ENCODE results near the gene AP5S1. TPM values are rescaled to one million over a fixed set of nuclear protein-coding genes. Genes with fewer than 3 reads are reported as not detected.

The AP5S1 gene
- total RNA-seq, 1 experiment from 2014 or later, result 25.5 TPM

DNA sequence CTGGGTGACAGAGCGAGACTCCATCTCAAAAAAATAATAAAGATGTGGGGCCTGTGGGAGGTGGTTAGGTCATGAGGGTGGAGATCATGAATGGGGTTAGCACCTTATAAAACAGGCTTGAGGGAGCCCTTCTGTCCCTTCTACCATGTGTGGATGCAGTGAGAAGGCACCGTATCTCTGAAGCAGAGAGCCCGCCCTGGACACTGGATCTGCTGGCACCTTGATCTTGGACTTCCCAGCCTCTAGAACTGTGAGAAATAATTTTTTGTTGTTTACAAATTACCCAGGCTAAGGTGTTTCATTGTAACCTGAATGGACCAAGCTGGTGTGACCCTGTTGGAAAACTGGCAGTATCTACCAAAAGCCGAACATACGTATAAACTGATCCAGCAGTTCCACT lies 53.2 kb downstream of the AP5S1 start:
- no peak for DNase-seq (ENCODE audit: low read depth)

DNA sequence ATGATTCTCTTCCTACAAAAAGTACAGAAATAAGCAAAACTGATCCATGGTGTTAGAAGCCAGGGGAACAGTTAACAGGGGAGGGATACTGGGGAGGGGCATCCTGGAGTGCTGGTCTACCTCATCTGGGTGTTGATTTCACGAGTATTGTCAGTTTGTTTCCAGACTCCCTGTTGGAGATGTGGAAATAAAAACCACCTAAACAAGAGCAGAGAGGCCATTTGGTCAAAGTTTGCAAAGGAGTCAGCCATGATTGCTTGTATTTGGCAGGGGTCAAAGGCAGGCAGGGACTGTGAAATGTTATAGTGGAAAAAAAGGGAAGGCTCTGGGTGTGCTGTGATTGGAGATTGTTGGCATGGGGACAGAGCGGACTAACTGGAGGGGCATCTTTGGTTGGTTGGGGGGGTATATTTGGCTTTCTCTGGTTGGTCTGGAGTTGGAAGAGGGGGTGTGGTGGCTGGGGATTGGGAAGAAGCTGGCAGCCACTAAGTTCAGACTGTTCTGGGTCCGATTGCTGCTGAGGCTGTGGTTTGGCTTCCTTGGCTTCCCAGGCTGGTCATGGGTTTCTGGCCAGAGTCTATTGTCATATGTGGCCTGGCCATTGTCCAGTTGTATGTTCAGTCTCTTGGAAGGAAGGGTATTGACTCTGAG lies 54.0 kb downstream of the AP5S1 start:
- no peak for DNase-seq (ENCODE audit: low read depth)

DNA sequence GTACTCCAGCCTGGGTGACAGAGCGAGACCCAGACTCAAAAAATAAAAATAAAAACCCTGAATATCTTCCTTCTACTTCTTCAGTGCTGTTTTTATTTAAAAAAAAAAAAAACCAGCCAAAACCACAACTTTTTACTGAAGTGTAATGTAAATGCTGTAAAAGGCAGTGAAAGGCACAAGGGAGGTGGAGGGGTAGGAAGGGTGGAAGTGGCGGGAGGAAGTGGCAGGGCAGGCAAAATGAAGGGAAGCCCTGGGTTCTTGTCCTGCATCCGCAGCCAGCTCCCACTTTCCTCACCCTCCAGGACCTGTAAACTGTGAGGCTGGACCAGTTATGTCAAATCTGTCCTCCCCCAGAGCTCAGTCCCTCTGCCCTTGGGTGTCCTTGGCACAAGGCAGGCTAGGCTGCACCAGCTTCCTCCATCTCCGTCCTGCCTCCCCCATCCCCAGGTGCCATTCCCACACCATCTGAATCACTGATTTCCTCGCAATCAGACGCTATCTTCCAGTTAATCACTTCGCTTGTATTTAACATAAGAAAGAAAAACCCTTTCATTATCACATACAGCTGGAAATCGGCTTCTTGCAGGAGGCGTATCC lies 55.1 kb downstream of the AP5S1 start:
- no peak for DNase-seq (ENCODE audit: low read depth)

- no peak for DNase-seq (ENCODE audit: low read depth)
Measured at GRCh38 chr20:3876000-3876399, 55.7 kb downstream of the AP5S1 start.

DNA sequence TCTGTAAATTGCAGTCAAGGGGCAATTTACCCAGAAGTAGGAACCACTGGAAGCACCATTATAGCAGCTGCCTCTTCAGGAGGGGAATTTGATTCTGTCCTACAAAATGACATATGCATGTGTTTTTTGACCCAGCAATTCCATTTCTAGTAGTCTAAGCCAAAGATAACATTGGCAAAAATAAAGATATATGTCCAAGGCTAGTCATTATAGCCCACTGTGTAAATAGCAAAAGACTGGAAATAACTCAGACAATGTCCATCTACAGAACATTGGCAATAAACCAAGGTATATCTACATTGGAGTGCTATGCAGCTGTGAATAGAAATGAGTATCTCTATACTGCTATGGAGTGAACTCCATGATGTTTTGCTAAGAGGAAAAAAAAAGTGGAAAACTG lies 56.3 kb downstream of the AP5S1 start:
- DNase-seq (ENCODE audit: low read depth), result no peak

Other genes with a start within 250 kb of the AP5S1 start
- not detected in 2 replicates for gene GFRA4, start 157.1 kb upstream of the AP5S1 start, total RNA-seq (2014; rRNA removed)
- 0.11 and 0.13 TPM in 2 replicates for gene ADAM33, start 138.5 kb upstream of the AP5S1 start, total RNA-seq (2014; rRNA removed)
- not detected in 2 replicates for gene SIGLEC1, start 107.9 kb upstream of the AP5S1 start, total RNA-seq (2014; rRNA removed)
- not detected in 2 replicates for gene HSPA12B, start 87.9 kb upstream of the AP5S1 start, total RNA-seq (2014; rRNA removed)
- gene ADISSP, start 52.8 kb upstream of the AP5S1 start, total RNA-seq (2014; rRNA removed), result 84.3 and 85.6 TPM in 2 replicates
- 0.46 and 0.71 TPM in 2 replicates for gene SPEF1, start 39.1 kb upstream of the AP5S1 start, total RNA-seq (2014; rRNA removed)
- 163 and 173 TPM in 2 replicates for gene CENPB, start 33.8 kb upstream of the AP5S1 start, total RNA-seq (2014; rRNA removed)
- gene CDC25B, start 24.2 kb upstream of the AP5S1 start, total RNA-seq (2014; rRNA removed), result 80.0 and 100 TPM in 2 replicates
- 24.3 and 25.0 TPM in 2 replicates for gene MAVS, start 26.3 kb downstream of the AP5S1 start, total RNA-seq (2014; rRNA removed)
- gene PANK2, start 68.8 kb downstream of the AP5S1 start, total RNA-seq (2014; rRNA removed), result 53.8 and 67.5 TPM in 2 replicates
- gene RNF24, start 195.0 kb downstream of the AP5S1 start, total RNA-seq (2014; rRNA removed), result 21.7 and 26.5 TPM in 2 replicates

All from LHCN-M2 (cell line).